Glutamatergic neuron (in vitro differentiated cells): Measurements from ENCODE around the gene FGFRL1. TPM values are rescaled to one million over a fixed set of nuclear protein-coding genes. Genes with fewer than 3 reads are reported as not detected.

Source experiments
- DNase-seq: peaks from one replicate; pipeline ENCODE4 v3.0.0; 2022
- H3K27ac Mint-ChIP-seq: one replicate; pipeline ENCODE4 v1.8.0; 2020; ENCODE audit warnings: mild to moderate bottlenecking, mixed read lengths, inconsistent platforms; ENCODE audit not compliant: unreplicated experiment
- H3K27me3 Mint-ChIP-seq: one replicate; pipeline ENCODE4 v1.8.0; 2020; ENCODE audit warnings: mild to moderate bottlenecking, moderate library complexity, mixed read lengths, inconsistent platforms; ENCODE audit not compliant: unreplicated experiment
- H3K36me3 Mint-ChIP-seq: one replicate; pipeline ENCODE4 v1.8.0; 2020; ENCODE audit warnings: mild to moderate bottlenecking, mixed read lengths, inconsistent platforms; ENCODE audit not compliant: unreplicated experiment
- H3K4me1 Mint-ChIP-seq: one replicate; pipeline ENCODE4 v1.8.0; 2020; ENCODE audit warnings: mild to moderate bottlenecking, low read depth, mixed read lengths, inconsistent platforms; ENCODE audit not compliant: unreplicated experiment
- H3K4me3 Mint-ChIP-seq: one replicate; pipeline ENCODE4 v1.8.0; 2020; ENCODE audit warnings: mild to moderate bottlenecking, mixed read lengths, inconsistent platforms; ENCODE audit not compliant: unreplicated experiment
- H3K9me3 Mint-ChIP-seq: one replicate; pipeline ENCODE4 v1.8.0; 2020; ENCODE audit warnings: mild to moderate bottlenecking, moderate library complexity, mixed read lengths, inconsistent platforms; ENCODE audit not compliant: unreplicated experiment
- CTCF ChIP-seq: fragments of 200-600 bp; sonication (generic); IDR thresholded peaks from one replicate; pipeline ENCODE4 v1.5.0; 2021; ENCODE audit not compliant: partially characterized antibody, unreplicated experiment
- total RNA-seq: library from RNA; stranded (reverse); fragmentation: NEBNext Ultra II Directional; extraction: Animal tissue kit (Norgen Biotek cat#: 25700); gene quantifications from one replicate; pipeline ENCODE4 v1.2.1, GENCODE V29; 2021; ENCODE audit not compliant: unreplicated experiment

FGFRL1 gene
- total RNA-seq, 1 donor from 2014 or later = 20.9 TPM

- peaks cover 1% of the 10 kb centered on the region for H3K4me1 Mint-ChIP-seq
- no peak for TF ChIP-seq CTCF
- H3K9me3 Mint-ChIP-seq = peaks cover 5% of the 10 kb centered on the region
- H3K36me3 Mint-ChIP-seq = no peaks in the 10 kb centered on the region
- H3K27me3 Mint-ChIP-seq = peaks cover 5% of the 10 kb centered on the region
- no peak overlapping the region for H3K4me3 Mint-ChIP-seq
- no peak for DNase-seq
- H3K27ac Mint-ChIP-seq = no peak overlapping the region
These were observed 12.7 kb downstream of the FGFRL1 start for GRCh38 chr4:1023895-1024740.

- DNase-seq = no peak
- Mint-ChIP-seq H3K4me3 (no peak overlapping the region), H3K9me3 (peaks cover 5% of the 10 kb centered on the region), H3K36me3 (no peaks in the 10 kb centered on the region), H3K27me3 (peaks cover 5% of the 10 kb centered on the region), H3K27ac (no peak overlapping the region), H3K4me1 (peaks cover 1% of the 10 kb centered on the region)
- no peak for TF ChIP-seq CTCF
These were observed 13.6 kb downstream of the FGFRL1 start for GRCh38 chr4:1024882-1025545.

GRCh38 chr4:1026115-1026514 lies 14.7 kb downstream of the FGFRL1 start:
- H3K27ac Mint-ChIP-seq = no peak overlapping the region
- TF ChIP-seq CTCF = no peak
- H3K4me3 Mint-ChIP-seq = no peak overlapping the region
- H3K4me1 Mint-ChIP-seq = peaks cover 1% of the 10 kb centered on the region
- no peaks in the 10 kb centered on the region for H3K36me3 Mint-ChIP-seq
- peaks cover 5% of the 10 kb centered on the region for H3K9me3 Mint-ChIP-seq
- no peak for DNase-seq
- H3K27me3 Mint-ChIP-seq = peaks cover 5% of the 10 kb centered on the region

GRCh38 chr4:1027219-1027914 lies 15.9 kb downstream of the FGFRL1 start:
- no peak overlapping the region for H3K4me3 Mint-ChIP-seq
- H3K27ac Mint-ChIP-seq = no peak overlapping the region
- peaks cover 1% of the 10 kb centered on the region for H3K4me1 Mint-ChIP-seq
- H3K36me3 Mint-ChIP-seq = no peaks in the 10 kb centered on the region
- no peak for DNase-seq
- TF ChIP-seq CTCF = no peak
- H3K27me3 Mint-ChIP-seq = peaks cover 5% of the 10 kb centered on the region
- peaks cover 5% of the 10 kb centered on the region for H3K9me3 Mint-ChIP-seq
